ENCODE measurements around the gene SYCE1L. TPM values are rescaled to one million over a fixed set of nuclear protein-coding genes. Genes with fewer than 3 reads are reported as not detected.

Gene SYCE1L
- total RNA-seq, 2 experiments from 2014 or later: 1.9 to 9.9 TPM

GRCh38 chr16:77195411-77195810 is 3.8 kb upstream of the SYCE1L start:
- peaks cover 11% of the 10 kb centered on the region for H3K4me1 ChIP-seq (ENCODE audit: insufficient read depth, low read length, poor library complexity, severe bottlenecking)
- H3K36me3 ChIP-seq (ENCODE audit: insufficient read depth, low read length): peaks cover 70% of the 10 kb centered on the region
- H3K27ac ChIP-seq (ENCODE audit: low read depth, low read length, poor library complexity, severe bottlenecking): no peak overlapping the region
- no TSS peak for BruUV-seq (replicated peaks)
- 0 out of 2 replicates have a peak, but pooled peaks cover 15% of the 10 kb centered on the region for H4K20me1 ChIP-seq (ENCODE audit: insufficient read depth, low read length)
- intact Hi-C loops (cut with micrococcal nuclease; ENCODE audit: unreplicated experiment): loop anchor here (10.0 kb wide), 1 partner anchor 529 kb away; the partner anchor contains the start of gene NUDT7
- no peak overlapping the region for H3K4me3 ChIP-seq (ENCODE audit: low read depth, low read length, poor library complexity, severe bottlenecking)
- DNase-seq (ENCODE audit: low spot score): no peak
- CTCF ChIA-PET (ENCODE audit: unreplicated experiment): no interaction called here
- H3K9me3 ChIP-seq (ENCODE audit: low read length): no peaks in the 10 kb centered on the region
- TF ChIP-seq EZH2phosphoT487 (IDR thresholded peaks at IDR 0.05; ENCODE audit: borderline replicate concordance, low read depth, low read length): no peak
- TF ChIP-seq CTCF (conservative IDR thresholded peaks at IDR 0.05; ENCODE audit: low read length): no peak
- peaks cover 25% of the 10 kb centered on the region for H3K79me2 ChIP-seq (ENCODE audit: insufficient read depth, low read depth, low read length)
- H3K4me2 ChIP-seq (ENCODE audit: low read length): no peak overlapping the region
- H2AFZ ChIP-seq (ENCODE audit: low read length): no peak overlapping the region
- peaks cover 5% of the 10 kb centered on the region; the same call in 1 of the 2 replicates for H3K9me2 ChIP-seq (ENCODE audit: insufficient read depth, low read length)
- POLR2A ChIA-PET: interaction anchor here (0.6 to 1.1 kb wide), 3 partner anchors 10 to 903 kb away, joined by 3 read pairs; no protein-coding TSS in a partner anchor

GRCh38 chr16:77197747-77198146 is 1.5 kb upstream of the SYCE1L start:
- 0 out of 2 replicates have a peak, but pooled peaks cover 2% of the 10 kb centered on the region for H4K20me1 ChIP-seq (ENCODE audit: insufficient read depth, low read length)
- peaks cover 10% of the 10 kb centered on the region for H3K79me2 ChIP-seq (ENCODE audit: insufficient read depth, low read depth, low read length)
- peaks cover 1% of the 10 kb centered on the region for H3K4me1 ChIP-seq (ENCODE audit: insufficient read depth, low read length, poor library complexity, severe bottlenecking)
- no peak overlapping the region for H3K4me2 ChIP-seq (ENCODE audit: low read length)
- no peaks in the 10 kb centered on the region for H3K9me2 ChIP-seq (ENCODE audit: insufficient read depth, low read length)
- intact Hi-C loops (cut with micrococcal nuclease; ENCODE audit: unreplicated experiment): loop anchor here (10.0 kb wide), 1 partner anchor 527 kb away; the partner anchor contains the start of gene NUDT7
- ChIA-PET POLR2A (interaction anchor here (0.6 to 1.3 kb wide), 2 partner anchors 12 to 1417 kb away, joined by 4 read pairs; no protein-coding TSS in a partner anchor), CTCF (ENCODE audit: unreplicated experiment) (no interaction called here)
- TF ChIP-seq EZH2phosphoT487 (IDR thresholded peaks at IDR 0.05; ENCODE audit: borderline replicate concordance, low read depth, low read length) (no peak), CTCF (conservative IDR thresholded peaks at IDR 0.05; ENCODE audit: low read length) (no peak)
- no peaks in the 10 kb centered on the region for H3K9me3 ChIP-seq (ENCODE audit: low read length)
- H3K4me3 ChIP-seq (ENCODE audit: low read depth, low read length, poor library complexity, severe bottlenecking): no peak overlapping the region
- H3K27ac ChIP-seq (ENCODE audit: low read depth, low read length, poor library complexity, severe bottlenecking): no peak overlapping the region
- BruUV-seq (replicated peaks): no TSS peak
- H2AFZ ChIP-seq (ENCODE audit: low read length): no peak overlapping the region
- peaks cover 78% of the 10 kb centered on the region for H3K36me3 ChIP-seq (ENCODE audit: insufficient read depth, low read length)
- DNase-seq (ENCODE audit: low spot score): no peak

- TF ChIP-seq EZH2phosphoT487 (IDR thresholded peaks at IDR 0.05; ENCODE audit: borderline replicate concordance, low read depth, low read length) (no peak), CTCF (conservative IDR thresholded peaks at IDR 0.05; ENCODE audit: low read length) (no peak)
- Histone ChIP-seq H3K4me1 (ENCODE audit: insufficient read depth, low read length, poor library complexity, severe bottlenecking) (peaks cover 2% of the 10 kb centered on the region), H4K20me1 (ENCODE audit: insufficient read depth, low read length) (no peaks in the 10 kb centered on the region), H3K9me2 (ENCODE audit: insufficient read depth, low read length) (no peaks in the 10 kb centered on the region), H3K9me3 (ENCODE audit: low read length) (no peaks in the 10 kb centered on the region), H2AFZ (ENCODE audit: low read length) (no peak overlapping the region), H3K4me2 (ENCODE audit: low read length) (no peak overlapping the region), H3K79me2 (ENCODE audit: insufficient read depth, low read depth, low read length) (no peaks in the 10 kb centered on the region), H3K4me3 (ENCODE audit: low read depth, low read length, poor library complexity, severe bottlenecking) (no peak overlapping the region), H3K27ac (ENCODE audit: low read depth, low read length, poor library complexity, severe bottlenecking) (no peak overlapping the region), H3K36me3 (ENCODE audit: insufficient read depth, low read length) (peaks cover under 1% of the 10 kb centered on the region; the same call in 1 of the 2 replicates)
- CTCF ChIA-PET (ENCODE audit: unreplicated experiment): no interaction called here
- DNase-seq (ENCODE audit: low spot score): no peak
- intact Hi-C loops (cut with micrococcal nuclease; ENCODE audit: unreplicated experiment): no loop called here
- no TSS peak for BruUV-seq (replicated peaks)
- POLR2A ChIA-PET: interaction anchor here (1.4 kb wide), 1 partner anchor 11 kb away, joined by 3 read pairs; no protein-coding TSS in a partner anchor
These were observed 7.3 kb downstream of the SYCE1L start for GRCh38 chr16:77206533-77206932.
